Suppressor macrophage (primary cell): ENCODE data around the gene HECTD1.
"Not testable (repeated sequence)": the region's sequence is repeated elsewhere in the genome, so short reads cannot be mapped to it uniquely, and the experiment has no call there.

Experiments
- DNase-seq, 4 experiments: peaks; one replicate each; pipeline ENCODE4 v3.0.0-alpha.2; 2020 to 2022

The HECTD1 gene

DNA sequence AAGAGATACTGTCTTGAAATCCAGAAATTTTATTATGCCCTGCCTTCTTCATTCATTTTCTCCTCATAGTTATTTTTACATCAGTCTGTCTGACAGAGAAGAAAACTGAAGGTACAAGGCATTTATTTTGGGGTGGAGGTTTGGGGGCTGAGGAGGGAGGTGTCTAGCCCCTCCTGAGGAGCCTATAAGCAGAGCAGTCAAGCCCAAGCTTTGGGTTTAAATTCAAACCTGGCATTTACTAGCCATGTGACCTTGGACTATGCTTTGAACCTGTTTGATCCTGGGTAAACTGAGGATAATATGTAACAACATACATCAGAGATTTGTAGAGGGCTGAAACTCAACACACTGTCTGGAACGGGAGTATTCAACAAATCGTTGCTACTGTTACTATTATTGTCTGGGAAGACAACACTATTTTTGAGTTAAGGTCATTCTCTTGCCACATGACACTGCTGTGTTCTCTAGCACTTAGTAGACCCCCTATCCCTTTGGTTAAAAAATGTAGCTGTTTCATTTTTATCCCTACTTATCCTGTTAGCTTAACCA is 115.4 kb downstream of the HECTD1 start:
- no peak for DNase-seq

DNA sequence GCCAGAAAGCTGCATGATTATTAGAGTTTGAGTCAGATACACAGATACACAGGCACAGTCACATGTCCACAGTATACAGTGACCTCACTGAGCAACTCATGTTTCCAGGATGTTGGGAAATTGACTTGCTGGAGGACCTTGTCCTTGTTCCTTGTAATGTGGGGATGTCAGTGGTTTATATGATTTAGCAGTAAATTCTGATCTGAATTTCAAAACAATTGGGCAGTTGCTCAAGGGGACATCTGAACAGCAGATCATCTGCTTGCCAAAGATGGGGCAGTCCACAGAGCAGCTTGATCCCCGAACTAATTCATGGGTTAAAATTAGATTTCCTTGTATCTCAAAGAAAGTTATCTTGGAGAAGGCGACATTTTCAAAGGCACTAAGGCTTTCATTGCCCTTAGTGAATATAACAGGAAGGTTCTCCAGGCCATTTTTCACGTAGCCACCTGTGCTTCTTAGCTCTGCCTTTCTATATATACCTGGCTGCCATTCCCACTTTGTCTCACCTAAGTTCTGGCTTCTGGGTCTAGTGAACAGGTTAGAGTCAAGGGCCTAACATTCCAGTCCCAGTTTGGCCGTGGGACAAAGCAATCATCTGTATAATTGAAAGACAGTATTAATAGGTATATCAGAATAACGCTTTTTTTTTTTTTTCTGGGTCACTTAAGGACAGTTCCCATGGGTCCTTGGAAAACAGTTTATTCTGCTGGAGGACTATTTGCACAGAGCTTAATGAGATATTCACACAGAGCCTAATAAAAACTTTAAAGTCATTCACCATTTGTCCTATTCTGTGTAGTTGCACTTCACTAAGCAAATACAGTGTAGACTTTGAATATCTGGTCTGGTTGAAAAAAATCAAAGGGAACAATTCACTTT is 116.5 kb downstream of the HECTD1 start:
- peak; percentile 85 to 98 (median 91) for DNase-seq

DNA sequence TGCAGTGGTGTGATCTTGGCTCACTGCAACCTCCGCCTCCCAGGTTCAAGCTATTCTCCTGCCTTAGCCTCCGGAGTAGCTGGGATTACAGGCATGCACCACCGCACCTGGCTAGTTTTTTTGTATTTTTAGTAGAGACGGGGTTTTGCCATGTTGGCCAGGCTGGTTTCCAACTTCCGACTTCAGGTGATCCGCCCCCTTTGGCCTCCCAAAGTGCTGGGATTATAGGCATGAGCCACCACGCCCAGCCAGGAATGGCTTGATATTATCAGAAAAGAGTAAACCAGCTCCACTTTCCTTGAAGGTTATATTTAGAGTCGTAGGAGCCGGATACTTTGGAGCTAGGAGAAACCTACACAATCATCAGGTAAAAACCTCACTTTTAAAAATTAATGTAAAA is 121.1 kb downstream of the HECTD1 start:
- not testable (repeated sequence) for DNase-seq

DNA sequence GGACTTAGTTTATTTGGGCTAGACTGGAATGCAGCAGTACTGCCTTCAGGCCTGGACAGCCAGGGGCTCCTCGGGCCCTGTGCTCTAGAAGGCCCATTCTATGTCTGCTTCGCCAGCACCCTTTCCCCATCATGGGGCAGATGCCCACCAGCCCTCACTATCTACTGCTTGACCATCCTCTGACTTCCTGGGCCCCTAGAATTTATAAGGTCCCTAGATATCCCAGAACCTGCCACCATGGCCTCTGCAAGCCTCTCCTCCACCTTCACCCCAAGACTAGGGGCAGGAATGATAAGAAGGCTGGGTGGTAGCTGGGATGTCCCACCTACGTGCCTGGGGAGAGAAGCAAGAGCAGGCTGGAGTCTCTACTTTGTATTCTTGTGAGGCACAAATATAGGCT is 122.6 kb downstream of the HECTD1 start:
- DNase-seq, result no peak

DNA sequence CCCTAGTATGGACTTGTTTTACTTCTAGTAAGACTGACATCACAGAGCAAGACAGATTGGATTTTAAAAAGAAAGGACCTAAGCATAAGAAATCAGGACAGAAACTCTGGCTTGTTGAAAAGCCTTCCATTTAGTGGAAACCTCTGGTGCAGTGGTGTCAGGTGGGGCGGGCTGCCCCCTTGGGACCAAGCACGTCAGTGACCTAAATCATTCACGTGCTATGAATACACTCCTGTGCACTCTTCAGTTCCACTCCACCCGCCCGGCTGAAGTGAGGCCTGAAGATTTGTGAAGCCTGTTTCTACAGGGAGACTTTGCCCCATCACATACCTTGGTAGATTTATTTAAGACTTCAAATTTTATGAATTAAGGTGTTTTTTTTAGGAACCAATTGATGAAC is 123.2 kb downstream of the HECTD1 start:
- DNase-seq, result no peak

DNA sequence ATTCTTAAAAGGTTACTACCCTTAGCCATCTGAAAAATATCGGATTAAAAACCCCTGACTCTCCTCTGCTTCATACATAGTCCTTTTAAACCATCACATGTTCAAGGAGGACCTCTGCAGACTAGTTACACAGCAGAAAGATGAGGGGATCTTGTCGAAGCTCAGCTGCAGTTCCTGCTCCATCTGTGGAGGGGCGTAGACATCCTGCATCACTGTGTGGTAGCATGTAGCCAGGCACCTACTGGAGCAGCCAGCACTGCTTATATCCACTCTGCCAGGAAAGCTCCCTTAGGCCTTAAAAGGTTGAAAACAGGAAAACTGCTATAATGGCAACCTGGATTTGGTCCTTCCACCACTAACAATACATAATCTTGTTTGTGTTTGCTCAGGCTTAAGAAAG is 123.8 kb downstream of the HECTD1 start:
- DNase-seq, result no peak

DNA sequence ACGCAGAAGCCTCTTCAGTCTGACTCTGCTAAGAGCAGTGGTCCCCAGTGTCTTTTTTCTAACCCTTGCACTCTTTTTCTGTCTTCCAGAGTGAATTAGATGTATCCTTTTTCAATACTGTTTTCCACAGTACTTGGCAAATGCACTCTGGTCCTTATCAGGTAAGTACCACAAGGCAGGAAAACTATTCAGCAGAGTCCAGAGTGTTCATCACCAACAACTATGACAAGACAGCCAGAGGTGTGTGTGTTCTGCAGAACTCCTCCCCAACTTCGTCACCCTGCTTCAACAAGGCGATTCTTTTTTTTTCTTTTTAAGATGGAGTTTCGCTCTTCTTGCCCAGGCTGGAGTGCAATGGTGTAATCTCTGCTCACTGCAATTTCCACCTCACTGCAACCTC is 127.1 kb downstream of the HECTD1 start:
- DNase-seq, result no peak

DNA sequence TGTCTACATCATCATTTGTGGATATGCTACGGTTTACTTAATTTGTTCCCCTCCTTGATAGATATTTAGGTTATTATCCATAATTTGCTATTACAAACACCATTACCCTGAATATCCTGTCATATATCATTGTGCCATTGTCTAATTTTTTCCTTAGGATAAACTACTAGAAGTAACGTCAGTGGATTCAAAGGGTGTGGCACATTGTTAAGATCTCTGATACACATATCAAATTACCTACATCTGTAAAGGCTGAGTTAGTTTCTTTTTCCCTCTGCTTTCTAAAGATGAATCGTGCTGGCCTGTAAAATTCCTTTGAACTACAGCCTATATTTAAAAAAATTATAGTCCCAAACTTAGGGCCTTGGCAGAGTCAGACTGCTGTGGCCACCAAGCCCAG is 127.5 kb downstream of the HECTD1 start:
- no peak for DNase-seq

DNA sequence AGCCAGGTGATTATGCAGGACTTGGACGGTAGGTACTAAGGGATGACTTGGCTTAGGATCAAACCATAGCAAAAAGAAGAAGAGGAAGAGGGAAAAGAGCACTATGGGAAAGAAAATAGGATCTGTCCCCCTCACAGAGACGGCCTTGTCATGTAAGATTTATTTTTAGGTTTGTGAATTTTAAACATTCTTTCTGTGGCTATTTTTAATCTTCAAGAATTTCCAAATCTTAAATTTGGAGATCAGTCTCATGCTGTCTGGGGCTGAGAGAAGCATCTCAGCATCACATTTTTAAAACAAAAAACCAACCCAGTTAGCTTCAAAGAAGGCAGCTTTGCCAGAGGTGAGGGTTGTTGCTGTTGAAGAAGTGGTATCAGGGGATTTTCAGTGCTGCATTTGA is 128.8 kb downstream of the HECTD1 start:
- DNase-seq, result no peak

DNA sequence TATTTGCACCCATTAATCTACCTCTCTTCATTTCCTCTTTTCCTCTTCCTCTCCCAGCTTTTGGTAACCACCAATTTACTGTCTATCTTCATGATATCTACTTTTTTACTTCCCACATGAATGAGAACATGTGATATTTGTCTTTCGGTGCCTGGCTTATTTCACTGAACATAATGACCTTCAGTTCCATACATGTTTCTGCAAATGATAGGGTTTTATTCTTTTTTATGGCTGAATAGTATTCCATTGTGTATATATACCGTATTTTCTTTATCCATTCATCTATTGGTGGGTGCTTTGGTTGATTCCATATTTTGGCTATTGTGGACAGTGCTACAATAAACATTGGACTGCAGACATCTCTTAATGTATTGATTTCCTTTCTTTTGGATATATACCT is 132.4 kb downstream of the HECTD1 start:
- DNase-seq, result no peak

DNA sequence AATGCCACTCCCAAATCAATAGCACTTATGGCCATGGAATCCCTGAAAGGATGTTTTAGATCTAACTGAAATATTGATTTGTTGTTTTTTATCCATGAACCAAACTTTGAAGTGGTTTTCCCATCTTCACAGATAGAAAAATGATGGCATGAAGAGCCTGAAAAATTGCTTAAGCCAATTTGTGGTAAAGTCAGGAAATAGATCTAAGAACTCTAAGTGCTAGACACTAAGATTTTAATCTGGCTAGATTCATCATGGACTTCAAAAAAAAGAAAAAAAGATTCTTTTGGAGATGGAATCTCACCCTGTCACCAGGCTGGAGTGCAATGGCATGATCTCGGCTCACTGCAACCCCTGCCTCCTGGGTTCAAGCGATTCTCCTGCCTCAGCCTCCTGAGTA is 136.4 kb downstream of the HECTD1 start:
- DNase-seq, result no peak

DNA sequence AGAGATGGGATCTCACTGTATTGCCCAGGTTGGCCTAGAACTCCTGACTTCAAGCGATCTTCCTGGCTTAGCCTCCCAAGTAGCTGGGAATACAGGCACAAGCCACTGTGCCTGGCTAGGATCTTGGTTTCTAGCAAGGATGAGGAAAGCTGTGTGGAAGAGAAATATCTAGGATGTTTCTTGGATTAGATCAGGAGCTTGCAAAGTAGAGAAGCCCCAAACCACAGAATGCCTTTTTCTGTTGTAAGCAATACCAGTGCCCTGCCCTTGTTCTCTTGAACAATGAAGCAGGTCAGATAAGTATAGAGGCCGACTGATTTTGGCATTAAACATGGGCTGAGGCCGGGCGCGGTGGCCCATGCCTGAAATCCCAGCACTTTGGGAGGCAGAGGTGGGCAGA is 137.2 kb downstream of the HECTD1 start:
- no peak for DNase-seq

DNA sequence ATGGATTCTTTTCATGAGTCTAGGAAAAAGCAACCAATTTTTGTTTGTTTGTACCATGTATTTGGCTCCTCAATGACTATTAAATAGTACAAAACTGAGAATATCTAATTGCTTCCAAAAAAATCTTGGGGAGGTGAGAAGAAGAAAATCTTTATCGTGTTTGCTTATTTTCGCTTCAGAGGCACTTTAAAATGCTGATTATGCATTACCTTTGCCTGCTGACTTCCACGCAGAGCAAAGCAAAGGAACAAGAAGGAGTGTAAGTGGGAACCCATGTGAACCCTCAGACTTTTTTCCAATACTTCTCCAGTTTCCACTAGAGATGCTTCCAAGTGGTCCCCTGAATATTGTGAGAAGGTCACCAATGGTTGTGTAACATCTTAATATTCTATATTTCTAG is 138.2 kb downstream of the HECTD1 start:
- DNase-seq, result no peak

DNA sequence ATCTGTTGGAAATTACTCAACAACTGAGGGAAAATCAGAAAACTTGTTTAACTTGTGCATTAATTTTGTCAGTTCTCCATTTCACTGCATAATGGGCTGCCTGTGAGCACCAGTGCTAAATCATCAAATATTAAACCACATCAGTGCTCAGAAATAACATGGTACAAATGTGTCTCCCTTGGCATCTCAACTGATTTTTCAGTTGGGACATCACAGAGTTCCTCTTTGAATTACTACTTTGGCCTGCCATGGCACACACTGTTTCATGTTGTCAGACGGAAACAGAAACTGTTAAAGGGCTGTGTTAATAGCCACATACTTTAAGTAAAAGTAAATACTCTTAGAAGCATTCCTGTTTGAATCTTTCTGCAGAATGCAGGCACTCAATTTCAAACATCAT is 139.4 kb downstream of the HECTD1 start:
- DNase-seq, result peak; percentile 70 to 92 (median 80)

DNA sequence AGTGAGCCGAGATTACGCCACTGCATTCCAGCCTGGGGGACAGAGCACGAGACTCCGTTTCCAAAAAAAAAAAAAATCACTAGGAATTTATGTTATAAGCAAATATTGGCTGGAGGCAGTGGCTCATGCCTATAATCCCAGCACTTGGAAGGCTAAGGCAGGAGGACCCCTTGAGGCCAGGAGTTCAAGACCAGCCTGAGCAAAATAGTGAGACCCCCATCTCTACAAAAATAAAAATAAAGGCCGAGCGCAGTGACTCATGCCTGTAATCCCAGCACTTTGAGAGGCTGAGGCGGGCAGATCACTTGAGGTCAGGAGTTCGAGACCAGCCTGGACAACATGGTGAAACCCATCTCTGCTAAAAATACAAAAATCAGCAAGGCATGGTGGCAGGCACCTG is 144.7 kb downstream of the HECTD1 start:
- DNase-seq, result not testable (repeated sequence)

DNA sequence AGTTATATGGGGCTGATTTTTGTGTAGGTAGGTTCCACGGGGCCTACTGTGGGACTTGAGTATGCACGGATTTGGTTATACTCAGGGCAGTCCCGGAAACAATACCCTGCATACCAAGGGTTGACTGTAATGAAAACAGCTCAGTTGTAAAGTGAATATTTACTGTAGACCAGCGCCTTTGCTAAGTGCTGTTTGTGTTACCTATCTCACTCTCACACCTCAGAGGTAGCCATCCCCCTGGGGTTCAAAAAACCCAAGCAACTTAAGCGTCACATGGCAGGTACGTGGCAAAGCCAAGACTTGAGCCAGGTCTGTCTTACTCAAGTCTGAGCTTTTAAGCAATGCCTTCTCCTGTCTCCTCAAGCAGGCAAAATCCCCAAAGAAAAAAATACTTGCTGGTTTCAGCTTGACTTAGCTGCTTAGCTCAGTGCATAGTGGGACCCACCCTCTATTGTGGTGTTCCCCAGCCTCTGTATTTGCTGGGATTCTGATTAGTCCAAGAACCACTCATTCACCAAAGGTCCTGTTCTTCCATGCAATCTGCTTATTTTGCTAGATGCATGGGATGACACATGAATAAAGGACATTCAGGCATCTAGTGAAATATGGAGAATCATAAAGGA is 147.2 kb downstream of the HECTD1 start:
- no peak for DNase-seq

DNA sequence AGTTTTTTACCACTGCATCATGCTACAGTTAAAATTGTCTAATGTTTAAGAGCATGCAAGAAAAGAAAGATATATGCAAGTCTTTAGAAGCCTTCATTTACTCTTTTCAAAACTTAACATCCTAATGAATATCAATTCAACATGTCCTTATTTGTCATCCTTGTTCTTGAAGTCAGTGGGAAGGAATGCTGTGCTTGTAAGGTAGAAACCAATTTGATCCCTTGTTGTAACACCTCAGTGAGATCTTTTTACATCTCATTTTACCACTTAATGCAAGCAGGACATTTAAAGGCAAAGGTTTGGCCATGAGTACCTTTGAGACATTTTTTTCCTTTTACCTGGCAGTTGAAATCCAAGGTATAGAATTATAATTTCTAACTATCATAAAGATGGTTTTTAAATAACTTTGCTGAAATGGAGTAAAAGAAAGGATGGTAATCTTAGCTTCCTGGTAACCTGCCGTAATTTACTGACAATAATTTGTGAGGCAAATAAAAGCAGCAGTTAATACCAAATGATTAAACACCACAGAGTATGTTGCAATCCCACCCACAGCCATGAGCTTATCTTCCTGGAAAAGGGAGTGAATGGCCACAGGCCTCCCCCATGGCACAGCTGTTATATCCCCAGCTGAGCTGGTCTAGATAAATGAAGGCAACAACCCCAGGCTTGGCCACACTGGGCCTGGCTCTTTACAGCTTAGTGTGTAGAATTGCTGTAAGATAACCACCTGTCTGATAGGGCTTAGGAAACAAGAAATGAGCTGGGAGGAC is 148.3 kb downstream of the HECTD1 start:
- peak; percentile 75 to 84 (median 78) for DNase-seq

DNA sequence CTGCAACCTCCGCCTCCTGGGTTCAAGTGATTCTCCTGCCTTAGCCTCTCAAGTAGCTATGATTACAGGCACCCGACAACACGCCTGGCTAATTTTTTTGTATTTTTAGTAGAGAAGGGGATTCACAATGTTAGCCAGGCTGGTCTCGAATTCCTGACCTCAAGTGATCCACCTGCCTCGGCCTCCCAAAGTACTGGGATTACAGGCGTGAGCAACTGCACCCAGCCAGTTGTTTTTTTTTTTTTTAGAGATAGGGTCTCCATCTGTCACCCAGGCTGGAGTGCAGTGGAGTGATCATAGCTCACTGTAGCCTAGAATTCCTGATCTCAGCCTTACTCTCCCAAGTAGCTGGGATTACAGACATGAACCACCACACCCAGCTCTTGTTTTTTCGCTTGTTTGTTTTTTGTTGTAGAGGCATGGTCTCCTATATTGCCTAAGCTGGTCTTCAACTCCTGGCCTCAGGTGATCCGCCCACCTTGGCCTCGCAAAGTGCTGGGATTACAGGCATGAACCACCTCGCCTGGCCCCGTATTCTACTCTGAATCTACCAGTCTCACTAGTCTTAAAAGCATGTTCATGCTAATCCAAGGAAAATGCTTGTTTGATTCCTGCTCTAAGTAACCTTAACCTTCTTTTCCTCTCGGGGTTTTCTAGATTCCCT is 149.8 kb downstream of the HECTD1 start:
- DNase-seq, result no peak

DNA sequence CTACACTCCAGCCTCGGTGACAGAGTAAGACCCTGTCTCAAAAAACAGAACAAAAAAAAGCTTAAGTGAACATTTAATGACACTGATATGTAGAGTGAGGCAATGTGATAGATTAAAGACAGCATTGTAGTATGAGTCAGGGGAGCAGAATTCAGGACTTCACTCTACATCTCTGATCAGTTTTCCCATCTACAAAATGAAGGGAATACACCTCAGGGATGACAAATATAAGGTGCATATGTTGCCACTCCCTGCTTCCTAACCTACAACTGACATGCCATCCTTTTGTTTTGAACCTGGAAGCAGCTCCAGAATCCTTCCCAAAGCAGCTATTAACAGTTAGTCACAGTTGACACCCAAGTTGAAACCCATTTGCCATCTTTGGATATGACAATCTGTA is 150.6 kb downstream of the HECTD1 start:
- DNase-seq, result no peak

DNA sequence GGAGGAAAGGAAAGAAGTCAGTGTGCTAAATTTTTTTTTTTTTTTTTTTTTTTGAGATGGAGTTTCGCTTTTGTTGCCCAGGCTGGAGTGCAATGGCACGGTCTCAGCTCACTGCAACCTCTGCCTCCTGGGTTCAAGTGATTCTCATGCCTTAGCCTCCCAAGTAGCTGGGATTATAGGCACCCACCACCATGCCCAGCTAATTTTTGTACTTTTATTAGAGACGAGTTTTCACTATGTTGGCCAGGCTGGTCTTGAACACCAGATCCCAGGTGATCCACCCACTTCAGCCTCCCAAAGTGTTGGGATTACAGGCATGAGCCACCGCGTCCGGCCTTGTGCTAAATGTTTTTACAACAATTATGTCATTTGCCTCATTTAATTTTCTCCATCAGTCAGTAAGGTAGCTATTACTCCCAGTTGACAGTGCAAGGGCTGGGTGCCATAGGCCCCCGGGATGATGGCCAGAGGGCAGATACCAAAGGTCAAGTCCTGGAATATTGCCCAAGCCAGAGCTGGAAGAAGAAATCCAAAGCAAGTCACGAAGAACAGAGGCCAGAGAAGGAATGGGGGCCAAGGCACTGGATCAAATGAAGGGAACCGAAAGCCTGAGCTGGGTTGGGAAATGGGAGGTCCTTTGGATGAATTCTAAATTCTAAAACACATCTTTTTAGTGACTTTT is 154.5 kb downstream of the HECTD1 start:
- DNase-seq, result not testable (repeated sequence)

DNA sequence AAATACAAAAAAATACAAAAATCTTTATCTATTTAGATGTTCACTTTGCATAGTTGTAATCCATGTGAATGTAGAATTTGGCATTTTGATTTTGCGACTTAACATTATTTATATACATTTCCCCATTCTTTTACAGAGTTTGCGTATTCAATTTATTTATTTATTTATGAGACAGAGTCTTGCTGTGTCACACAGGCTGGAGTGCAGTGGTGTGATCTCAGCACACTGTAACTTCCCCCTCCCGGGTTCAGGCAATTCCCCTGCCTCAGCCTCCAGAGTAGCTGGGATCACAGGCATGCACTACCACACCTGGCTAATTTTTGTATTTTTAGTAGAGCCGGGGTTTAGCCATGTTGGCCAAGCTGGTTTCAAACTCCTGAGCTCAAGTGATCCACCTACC is 156.1 kb downstream of the HECTD1 start:
- DNase-seq, result peak; percentile 52 to 73 (median 70)

DNA sequence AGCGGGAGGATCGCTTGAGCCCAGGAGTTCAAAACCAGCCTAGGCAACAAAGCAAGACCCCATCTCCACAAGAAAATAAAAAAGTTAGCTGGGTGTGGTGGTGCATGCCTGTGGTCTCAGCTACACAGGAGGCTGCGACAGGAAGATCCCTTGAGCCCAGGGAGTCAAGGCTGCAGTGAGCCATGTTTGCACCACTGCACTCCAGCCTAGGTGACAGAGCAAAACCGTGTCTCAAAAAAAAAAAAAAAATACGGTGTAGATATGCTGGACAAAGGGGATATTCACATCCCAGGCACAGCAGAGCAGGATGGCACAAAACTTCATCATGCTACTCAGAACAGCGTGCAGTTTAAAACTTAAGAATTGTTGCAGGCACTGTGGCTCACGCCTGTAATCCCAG is 156.6 kb downstream of the HECTD1 start:
- no peak for DNase-seq
